Measurements from ENCODE around the gene GGA3. TPM values are rescaled to one million over a fixed set of nuclear protein-coding genes. Genes with fewer than 3 reads are reported as not detected.
"Not testable (repeated sequence)": the region's sequence is repeated elsewhere in the genome, so short reads cannot be mapped to it uniquely, and the experiment has no call there.

The GGA3 gene
- total RNA-seq, 1 donor from 2014 or later: 22.3 TPM

GRCh38 chr17:75237100-75238014, 24.0 kb downstream of the GGA3 start:
- intact Hi-C loops (cut with DNase I): no loop called here
- ATAC-seq (ENCODE audit: poor library complexity): peak; percentile 66
- no peak for DNase-seq

GRCh38 chr17:75232786-75233185, 28.6 kb downstream of the GGA3 start:
- intact Hi-C loops (cut with DNase I): no loop called here
- no peak for ATAC-seq (ENCODE audit: poor library complexity)
- DNase-seq: no peak

- no peak for ATAC-seq (ENCODE audit: poor library complexity)
- no peak for DNase-seq
- intact Hi-C loops (cut with DNase I): no loop called here
Measured at GRCh38 chr17:75231741-75232464, 29.5 kb downstream of the GGA3 start.

- ATAC-seq (ENCODE audit: poor library complexity) (no peak), DNase-seq (no peak)
- intact Hi-C loops (cut with DNase I): no loop called here
Measured at GRCh38 chr17:75231071-75231470, 30.3 kb downstream of the GGA3 start.

GRCh38 chr17:75228847-75229246, 32.6 kb downstream of the GGA3 start:
- ATAC-seq (ENCODE audit: poor library complexity) (peak; percentile 47), DNase-seq (no peak)
- intact Hi-C loops (cut with DNase I): no loop called here

- DNase-seq: no peak
- intact Hi-C loops (cut with DNase I): no loop called here
- peak; percentile 66 for ATAC-seq (ENCODE audit: poor library complexity)
Measured at GRCh38 chr17:75228305-75228704, 33.1 kb downstream of the GGA3 start.

- intact Hi-C loops (cut with DNase I): no loop called here
- no peak for DNase-seq
- ATAC-seq (ENCODE audit: poor library complexity): no peak
Measured at GRCh38 chr17:75227729-75228128, 33.7 kb downstream of the GGA3 start.

GRCh38 chr17:75225016-75225415, 36.4 kb downstream of the GGA3 start:
- intact Hi-C loops (cut with DNase I): no loop called here
- ATAC-seq (ENCODE audit: poor library complexity) (no peak), DNase-seq (no peak)

GRCh38 chr17:75219815-75220214, 41.6 kb downstream of the GGA3 start:
- DNase-seq: no peak
- intact Hi-C loops (cut with DNase I): no loop called here
- no peak for ATAC-seq (ENCODE audit: poor library complexity)

GRCh38 chr17:75218131-75218530, 43.3 kb downstream of the GGA3 start:
- intact Hi-C loops (cut with DNase I): no loop called here
- ATAC-seq (ENCODE audit: poor library complexity): no peak
- DNase-seq: no peak

GRCh38 chr17:75209061-75209460, 52.3 kb downstream of the GGA3 start:
- DNase-seq: no peak
- ATAC-seq (ENCODE audit: poor library complexity): no peak
- intact Hi-C loops (cut with DNase I): loop anchor here (10.0 kb wide), 1 partner anchor 94 kb away; no protein-coding TSS in a partner anchor

GRCh38 chr17:75208161-75208560, 53.2 kb downstream of the GGA3 start:
- intact Hi-C loops (cut with DNase I): loop anchor here (10.0 kb wide), 1 partner anchor 93 kb away; no protein-coding TSS in a partner anchor
- no peak for ATAC-seq (ENCODE audit: poor library complexity)
- no peak for DNase-seq

- ATAC-seq (ENCODE audit: poor library complexity): no peak
- intact Hi-C loops (cut with DNase I): loop anchor here (10.0 kb wide), 1 partner anchor 93 kb away; no protein-coding TSS in a partner anchor
- no peak for DNase-seq
Measured at GRCh38 chr17:75207760-75208159, 53.6 kb downstream of the GGA3 start.

GRCh38 chr17:75207050-75207407, 54.4 kb downstream of the GGA3 start:
- intact Hi-C loops (cut with DNase I): loop anchor here (10.0 kb wide), 1 partner anchor 92 kb away; no protein-coding TSS in a partner anchor
- not testable (repeated sequence) for DNase-seq; ATAC-seq (ENCODE audit: poor library complexity)

GRCh38 chr17:75205793-75206163, 55.6 kb downstream of the GGA3 start:
- peak; percentile 2 for ATAC-seq (ENCODE audit: poor library complexity)
- DNase-seq: no peak
- intact Hi-C loops (cut with DNase I): loop anchor here (10.0 kb wide), 1 partner anchor 91 kb away; no protein-coding TSS in a partner anchor

- DNase-seq (peak; percentile 96), ATAC-seq (ENCODE audit: poor library complexity) (peak; percentile 97)
- intact Hi-C loops (cut with DNase I): loop anchor here (10.0 kb wide), 1 partner anchor 90 kb away; no protein-coding TSS in a partner anchor
Measured at GRCh38 chr17:75205037-75205792, 56.2 kb downstream of the GGA3 start, which contains the start of gene NUP85. Gene NUP85, plus strand, starts transcription at chr17:75205679. Its CDS starts 83 bp downstream, at chr17:75205762.

GRCh38 chr17:75199886-75200618, 61.4 kb downstream of the GGA3 start:
- intact Hi-C loops (cut with DNase I): loop anchor here (2.0 to 10.0 kb wide), 2 partner anchors 85 to 239 kb away; no protein-coding TSS in a partner anchor
- DNase-seq: no peak
- no peak for ATAC-seq (ENCODE audit: poor library complexity)

GRCh38 chr17:75194879-75195278, 66.5 kb downstream of the GGA3 start:
- intact Hi-C loops (cut with DNase I): no loop called here
- ATAC-seq (ENCODE audit: poor library complexity): no peak
- no peak for DNase-seq
